GM18519 (cell line): Measurements from ENCODE around the gene OTOP3.
"Not testable (repeated sequence)": the region's sequence is repeated elsewhere in the genome, so short reads cannot be mapped to it uniquely, and the experiment has no call there.

Source experiments
- ATAC-seq: cut with Tn5 transposase; IDR thresholded peaks from one replicate; pipeline ENCODE4 v1.9.1; 2021; ENCODE audit warnings: mild to moderate bottlenecking, moderate library complexity; ENCODE audit not compliant: unreplicated experiment, low FRiP score

OTOP3 gene, protein sequence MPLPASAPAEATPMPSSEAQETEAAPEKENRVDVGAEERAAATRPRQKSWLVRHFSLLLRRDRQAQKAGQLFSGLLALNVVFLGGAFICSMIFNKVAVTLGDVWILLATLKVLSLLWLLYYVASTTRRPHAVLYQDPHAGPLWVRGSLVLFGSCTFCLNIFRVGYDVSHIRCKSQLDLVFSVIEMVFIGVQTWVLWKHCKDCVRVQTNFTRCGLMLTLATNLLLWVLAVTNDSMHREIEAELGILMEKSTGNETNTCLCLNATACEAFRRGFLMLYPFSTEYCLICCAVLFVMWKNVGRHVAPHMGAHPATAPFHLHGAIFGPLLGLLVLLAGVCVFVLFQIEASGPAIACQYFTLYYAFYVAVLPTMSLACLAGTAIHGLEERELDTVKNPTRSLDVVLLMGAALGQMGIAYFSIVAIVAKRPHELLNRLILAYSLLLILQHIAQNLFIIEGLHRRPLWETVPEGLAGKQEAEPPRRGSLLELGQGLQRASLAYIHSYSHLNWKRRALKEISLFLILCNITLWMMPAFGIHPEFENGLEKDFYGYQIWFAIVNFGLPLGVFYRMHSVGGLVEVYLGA

GRCh38 chr17:74935585-74936469 is at the start of gene OTOP3:
Gene OTOP3 (plus strand): TSS chr17:74935898. CDS start chr17:74935922, 24 bp downstream.
- ATAC-seq: no peak

- no peak for ATAC-seq
Measured at GRCh38 chr17:74888469-74888868, 47.2 kb upstream of the OTOP3 start.

GRCh38 chr17:74890554-74890953 is 45.1 kb upstream of the OTOP3 start:
- ATAC-seq: no peak

- ATAC-seq: no peak
Measured at GRCh38 chr17:74892013-74892841, 43.5 kb upstream of the OTOP3 start.

GRCh38 chr17:74892974-74893911 is 42.5 kb upstream of the OTOP3 start, which contains the start of gene FADS6:
Gene FADS6 (minus strand): TSS chr17:74893633. CDS start chr17:74893595, 38 bp downstream.
- no peak for ATAC-seq

DNA sequence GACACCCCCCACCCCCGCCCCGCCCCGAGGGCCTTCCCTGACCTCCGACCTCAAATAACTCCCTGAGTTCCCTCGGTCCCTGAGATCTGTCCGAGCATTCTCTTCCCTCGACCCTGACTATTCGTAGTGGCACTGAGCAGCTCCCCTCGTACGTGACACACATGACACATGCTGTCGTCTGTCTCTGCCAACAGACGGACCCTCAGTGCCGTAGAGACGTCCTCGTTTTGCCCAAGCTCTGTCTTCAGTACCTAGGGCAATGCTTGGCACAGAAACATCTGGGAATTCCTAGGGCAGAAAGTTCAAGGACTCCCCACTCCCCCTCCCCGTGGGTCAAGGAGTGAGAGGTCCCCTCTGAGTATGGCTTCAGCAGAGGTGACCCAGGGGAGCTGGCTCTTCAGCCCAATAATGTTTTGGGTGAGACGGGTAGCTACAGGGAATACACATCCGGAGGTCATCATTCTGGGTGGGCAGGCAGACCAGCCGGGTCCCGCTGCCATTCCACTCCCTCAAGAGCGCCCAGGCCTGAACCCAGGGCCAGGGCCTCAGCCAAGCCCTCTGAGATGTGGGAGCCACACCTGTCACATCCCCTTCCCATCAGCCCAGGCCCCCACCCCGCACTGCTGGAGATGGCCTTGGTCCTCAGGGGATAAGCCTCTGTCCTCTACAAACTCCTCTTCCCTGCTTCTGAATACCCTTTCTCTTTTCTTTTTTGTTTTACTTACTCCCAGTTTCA is 41.6 kb upstream of the OTOP3 start:
- ATAC-seq: no peak

DNA sequence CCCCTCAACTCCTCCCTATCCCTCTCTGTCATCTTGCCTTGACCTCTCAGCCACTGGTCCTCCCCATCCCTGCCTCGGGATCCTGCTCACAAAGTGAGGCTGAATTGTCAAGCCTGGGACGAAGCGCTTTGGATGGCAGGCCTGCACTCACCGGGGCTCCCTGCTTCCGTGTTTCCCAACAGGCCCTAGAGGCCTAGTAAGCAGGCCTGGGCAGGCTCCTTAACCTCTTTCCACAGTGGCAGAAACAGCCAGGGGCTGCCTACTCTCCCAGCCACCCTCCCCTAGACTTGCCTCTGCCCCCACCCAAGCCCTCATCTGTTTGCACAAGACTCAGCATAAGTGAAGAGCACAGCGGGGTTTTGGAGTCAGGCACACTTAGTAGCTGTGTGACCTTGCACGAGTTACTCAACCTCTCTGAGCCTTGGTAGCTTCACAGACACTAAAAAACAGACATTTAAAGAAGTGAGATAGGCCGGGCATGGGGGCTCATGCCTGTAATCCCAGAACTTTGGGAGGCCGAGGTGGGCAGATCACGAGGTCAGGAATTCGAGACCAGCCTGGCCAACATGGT is 37.2 kb upstream of the OTOP3 start:
- ATAC-seq: no peak

DNA sequence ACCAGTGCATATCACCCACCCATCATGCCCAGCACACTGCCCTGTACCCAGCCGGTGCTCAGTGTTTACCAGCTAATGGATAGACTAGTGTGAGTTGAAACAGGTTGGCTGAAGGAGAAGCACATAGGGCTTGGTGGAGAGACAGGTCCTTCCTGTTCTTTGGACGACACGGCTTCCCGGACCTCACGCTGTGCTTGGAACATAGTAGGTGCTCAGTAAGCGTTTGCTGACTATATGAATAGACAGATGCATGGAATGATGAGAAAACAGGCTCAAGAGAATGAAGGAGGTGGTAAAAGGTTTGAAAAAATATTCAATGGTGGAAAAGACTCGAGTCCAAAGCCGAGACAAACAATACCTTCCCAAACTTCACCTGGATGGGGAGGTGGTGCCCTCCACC is 35.5 kb upstream of the OTOP3 start:
- no peak for ATAC-seq

DNA sequence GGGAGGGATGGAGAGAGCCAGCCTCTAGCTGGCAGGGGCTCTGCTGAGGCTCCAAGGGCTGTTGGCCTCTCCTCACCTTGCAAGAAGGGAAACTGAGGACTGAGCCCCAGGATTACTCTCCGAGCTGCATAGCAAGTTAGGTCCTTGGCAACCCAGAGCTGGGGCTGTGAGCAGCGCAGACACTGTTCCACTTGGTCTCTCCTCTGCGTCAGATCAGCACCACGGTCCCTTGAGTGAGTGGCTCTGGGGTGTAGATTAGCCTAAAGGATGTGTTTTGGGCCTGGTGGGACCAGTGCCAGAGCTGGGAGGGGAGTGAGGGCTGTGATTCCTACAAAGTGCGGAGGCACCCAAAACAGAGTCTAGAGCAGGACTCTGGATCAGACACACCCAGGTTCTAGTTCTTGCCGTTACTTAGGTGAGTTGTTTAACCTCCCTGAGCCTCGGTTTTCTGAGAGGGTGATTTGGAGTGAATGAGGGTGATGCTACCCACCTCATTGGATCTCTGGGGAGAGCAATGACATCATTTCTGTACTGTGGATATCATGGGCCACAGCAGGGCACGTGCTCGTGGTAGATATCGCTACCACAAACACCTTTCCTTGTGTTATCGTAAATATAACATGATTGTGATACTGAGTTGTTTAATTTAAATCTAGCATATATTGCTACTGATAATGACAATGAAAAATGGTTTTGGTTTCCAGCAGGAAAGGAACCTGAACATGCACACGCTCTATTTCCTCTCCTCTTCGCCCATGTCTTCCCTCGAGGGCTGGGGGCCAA is 34.2 kb upstream of the OTOP3 start:
- ATAC-seq: no peak

DNA sequence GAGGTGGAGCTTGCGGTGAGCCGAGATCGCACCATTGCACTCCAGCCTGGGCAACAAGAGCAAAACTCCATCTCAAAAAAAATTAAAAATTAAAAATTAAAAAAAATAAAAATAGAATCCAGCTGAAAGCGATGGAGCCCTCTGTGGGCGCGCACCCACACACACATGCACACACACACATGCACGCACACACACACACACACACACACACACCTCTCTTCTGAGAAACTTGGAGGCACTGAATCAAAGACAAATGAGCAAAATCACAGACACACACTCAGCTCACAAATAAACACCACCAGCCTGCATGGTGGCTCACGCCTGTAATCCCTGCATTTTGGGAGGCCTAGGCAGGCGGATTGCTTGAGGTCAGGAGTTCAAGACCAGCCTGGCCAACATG is 32.7 kb upstream of the OTOP3 start:
- no peak for ATAC-seq

DNA sequence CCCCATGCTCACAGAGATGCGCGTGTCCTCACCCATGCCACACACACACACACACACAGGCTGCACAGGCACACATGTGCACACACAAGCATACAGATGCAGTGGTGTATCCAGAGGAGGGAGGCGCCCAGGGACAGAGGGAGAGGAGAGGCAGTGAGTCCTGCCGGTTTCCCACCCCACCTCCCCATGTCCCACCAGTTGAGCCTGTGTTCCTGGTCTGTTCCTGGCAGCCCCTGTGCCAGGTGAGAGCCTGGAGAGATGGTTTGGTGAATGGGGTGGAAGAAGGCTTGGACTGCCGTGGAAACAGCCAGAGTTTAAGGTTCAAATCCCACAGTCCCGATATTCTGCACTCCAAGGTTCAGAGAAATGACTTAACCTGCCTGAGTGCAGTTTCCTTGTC is 32.0 kb upstream of the OTOP3 start:
- no peak for ATAC-seq

- no peak for ATAC-seq
Measured at GRCh38 chr17:74904687-74905409, 30.9 kb upstream of the OTOP3 start.

GRCh38 chr17:74906214-74906793 is 29.4 kb upstream of the OTOP3 start:
- ATAC-seq: not testable (repeated sequence)

- no peak for ATAC-seq
Measured at GRCh38 chr17:74907012-74907411, 28.7 kb upstream of the OTOP3 start.

DNA sequence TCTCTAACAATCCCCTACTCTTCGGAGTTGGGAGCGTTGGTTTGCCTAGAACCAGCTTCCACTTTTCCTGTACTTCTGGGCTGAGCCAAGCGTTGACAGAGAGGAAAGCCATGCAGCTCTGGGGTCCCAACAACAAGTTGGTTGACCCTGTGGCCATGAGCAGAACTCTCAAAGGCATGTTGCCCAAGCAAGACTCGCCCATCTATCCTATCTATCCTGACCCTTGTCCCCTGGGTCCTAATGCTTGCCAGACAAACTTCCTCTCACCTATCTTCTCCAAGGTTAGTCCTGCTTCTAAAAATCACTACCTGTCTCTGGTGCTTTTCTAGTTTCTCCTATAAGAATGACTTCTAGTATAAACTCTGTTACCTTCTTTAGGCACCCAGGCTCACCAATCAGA is 26.6 kb upstream of the OTOP3 start:
- not testable (repeated sequence) for ATAC-seq

- ATAC-seq: not testable (repeated sequence)
Measured at GRCh38 chr17:74911423-74911822, 24.3 kb upstream of the OTOP3 start.
